ENCODE data around the gene ADGRA1.

The ADGRA1 gene

DNA sequence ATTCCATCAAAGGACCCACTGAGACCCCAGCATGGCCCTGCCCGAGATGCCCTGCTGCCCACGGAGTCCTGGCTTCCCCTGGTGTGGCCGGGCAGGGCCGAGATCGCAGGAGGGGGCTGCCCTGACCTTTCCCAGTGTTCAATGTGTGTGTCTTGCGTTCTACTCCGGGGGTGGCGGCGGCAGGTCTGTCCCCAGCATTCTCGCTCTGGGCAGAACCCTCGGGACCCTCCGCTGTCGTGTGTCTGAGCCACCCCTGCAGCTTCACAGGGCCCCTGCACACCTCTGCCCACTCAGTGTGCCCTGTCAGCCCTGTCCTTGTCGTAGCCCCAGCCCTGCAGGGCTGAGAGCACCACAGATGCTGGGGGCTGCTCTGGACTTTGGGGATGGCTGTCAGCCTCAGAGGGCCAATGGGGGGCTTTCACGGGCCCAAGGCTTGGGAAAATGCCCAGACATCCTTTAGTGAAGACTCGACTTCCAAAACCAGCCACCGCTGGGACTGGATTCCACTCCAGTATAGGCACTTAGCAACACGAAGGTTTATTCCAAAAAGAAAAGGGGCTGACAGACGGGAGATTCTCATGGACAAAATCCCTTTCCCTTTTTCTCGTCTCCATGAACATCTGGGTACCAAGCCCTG is 42.3 kb downstream of the ADGRA1 start:
- Histone ChIP-seq H3K9me3 (ENCODE audit: severe bottlenecking) (no peaks in the 10 kb centered on the region), H3K27me3 (ENCODE audit: insufficient read depth, poor library complexity, severe bottlenecking) (peaks cover 2% of the 10 kb centered on the region), H3K36me3 (ENCODE audit: low read depth) (no peaks in the 10 kb centered on the region), H3K4me1 (ENCODE audit: insufficient read depth, poor library complexity, severe bottlenecking) (no peaks in the 10 kb centered on the region), H3K27ac (ENCODE audit: poor library complexity, severe bottlenecking) (no peak overlapping the region), H3K4me3 (ENCODE audit: severe bottlenecking) (no peak overlapping the region)
- ATAC-seq (ENCODE audit: low read depth) (no peak), DNase-seq (ENCODE audit: low spot score) (peak; percentile 43)
- TF ChIP-seq, protein P1, sequence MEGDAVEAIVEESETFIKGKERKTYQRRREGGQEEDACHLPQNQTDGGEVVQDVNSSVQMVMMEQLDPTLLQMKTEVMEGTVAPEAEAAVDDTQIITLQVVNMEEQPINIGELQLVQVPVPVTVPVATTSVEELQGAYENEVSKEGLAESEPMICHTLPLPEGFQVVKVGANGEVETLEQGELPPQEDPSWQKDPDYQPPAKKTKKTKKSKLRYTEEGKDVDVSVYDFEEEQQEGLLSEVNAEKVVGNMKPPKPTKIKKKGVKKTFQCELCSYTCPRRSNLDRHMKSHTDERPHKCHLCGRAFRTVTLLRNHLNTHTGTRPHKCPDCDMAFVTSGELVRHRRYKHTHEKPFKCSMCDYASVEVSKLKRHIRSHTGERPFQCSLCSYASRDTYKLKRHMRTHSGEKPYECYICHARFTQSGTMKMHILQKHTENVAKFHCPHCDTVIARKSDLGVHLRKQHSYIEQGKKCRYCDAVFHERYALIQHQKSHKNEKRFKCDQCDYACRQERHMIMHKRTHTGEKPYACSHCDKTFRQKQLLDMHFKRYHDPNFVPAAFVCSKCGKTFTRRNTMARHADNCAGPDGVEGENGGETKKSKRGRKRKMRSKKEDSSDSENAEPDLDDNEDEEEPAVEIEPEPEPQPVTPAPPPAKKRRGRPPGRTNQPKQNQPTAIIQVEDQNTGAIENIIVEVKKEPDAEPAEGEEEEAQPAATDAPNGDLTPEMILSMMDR (IDR thresholded peaks at IDR 0.05; ENCODE audit: poor library complexity, severe bottlenecking) = no peak

DNA sequence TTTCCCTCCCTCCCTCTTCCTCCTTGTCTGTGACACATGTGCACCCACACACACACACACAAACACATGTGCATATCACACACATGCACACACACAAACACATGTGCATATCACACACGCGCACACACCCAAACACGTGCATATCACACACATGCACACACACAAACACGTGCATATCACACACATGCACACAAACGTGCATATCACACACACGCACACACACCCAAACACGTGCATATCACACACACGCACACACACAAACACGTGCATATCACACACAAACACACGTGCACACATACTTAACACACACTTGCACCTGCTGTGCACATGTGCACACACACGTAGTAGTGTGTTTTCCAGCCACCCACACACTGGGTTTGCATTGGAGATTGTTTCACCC is 42.9 kb downstream of the ADGRA1 start:
- no peak overlapping the region for H3K27ac ChIP-seq (ENCODE audit: poor library complexity, severe bottlenecking)
- no peak for ATAC-seq (ENCODE audit: low read depth)
- H3K36me3 ChIP-seq (ENCODE audit: low read depth) = no peaks in the 10 kb centered on the region
- TF ChIP-seq, protein P1 (IDR thresholded peaks at IDR 0.05; ENCODE audit: poor library complexity, severe bottlenecking) = no peak
- H3K4me1 ChIP-seq (ENCODE audit: insufficient read depth, poor library complexity, severe bottlenecking) = no peaks in the 10 kb centered on the region
- no peaks in the 10 kb centered on the region for H3K27me3 ChIP-seq (ENCODE audit: insufficient read depth, poor library complexity, severe bottlenecking)
- H3K9me3 ChIP-seq (ENCODE audit: severe bottlenecking) = no peaks in the 10 kb centered on the region
- no peak overlapping the region for H3K4me3 ChIP-seq (ENCODE audit: severe bottlenecking)
- no peak for DNase-seq (ENCODE audit: low spot score)

DNA sequence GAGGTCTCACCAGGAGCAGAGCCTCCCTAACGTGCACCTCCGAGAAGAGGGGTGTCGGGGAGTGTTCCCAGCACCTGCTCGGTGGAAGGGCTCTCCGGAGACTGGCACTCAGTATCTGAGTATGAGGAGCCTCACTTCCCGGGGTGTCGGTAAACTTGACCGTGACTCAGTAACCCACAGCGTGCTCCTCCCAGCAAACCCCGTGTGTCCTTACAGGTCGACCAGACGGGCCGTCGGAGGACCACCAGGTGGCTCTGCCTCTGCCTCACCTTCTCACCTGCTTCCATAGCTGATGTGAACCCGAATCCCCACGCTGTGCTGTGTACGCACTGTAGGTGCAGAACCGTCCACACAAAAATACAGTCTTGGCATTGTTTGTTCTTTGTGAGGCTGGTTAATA is 43.3 kb downstream of the ADGRA1 start:
- Histone ChIP-seq H3K27ac (ENCODE audit: poor library complexity, severe bottlenecking) (no peak overlapping the region), H3K36me3 (ENCODE audit: low read depth) (no peaks in the 10 kb centered on the region), H3K27me3 (ENCODE audit: insufficient read depth, poor library complexity, severe bottlenecking) (no peaks in the 10 kb centered on the region), H3K4me1 (ENCODE audit: insufficient read depth, poor library complexity, severe bottlenecking) (no peaks in the 10 kb centered on the region), H3K9me3 (ENCODE audit: severe bottlenecking) (no peaks in the 10 kb centered on the region), H3K4me3 (ENCODE audit: severe bottlenecking) (no peak overlapping the region)
- ATAC-seq (ENCODE audit: low read depth) (no peak), DNase-seq (ENCODE audit: low spot score) (peak; percentile 47)
- TF ChIP-seq, protein P1 (IDR thresholded peaks at IDR 0.05; ENCODE audit: poor library complexity, severe bottlenecking) = no peak

DNA sequence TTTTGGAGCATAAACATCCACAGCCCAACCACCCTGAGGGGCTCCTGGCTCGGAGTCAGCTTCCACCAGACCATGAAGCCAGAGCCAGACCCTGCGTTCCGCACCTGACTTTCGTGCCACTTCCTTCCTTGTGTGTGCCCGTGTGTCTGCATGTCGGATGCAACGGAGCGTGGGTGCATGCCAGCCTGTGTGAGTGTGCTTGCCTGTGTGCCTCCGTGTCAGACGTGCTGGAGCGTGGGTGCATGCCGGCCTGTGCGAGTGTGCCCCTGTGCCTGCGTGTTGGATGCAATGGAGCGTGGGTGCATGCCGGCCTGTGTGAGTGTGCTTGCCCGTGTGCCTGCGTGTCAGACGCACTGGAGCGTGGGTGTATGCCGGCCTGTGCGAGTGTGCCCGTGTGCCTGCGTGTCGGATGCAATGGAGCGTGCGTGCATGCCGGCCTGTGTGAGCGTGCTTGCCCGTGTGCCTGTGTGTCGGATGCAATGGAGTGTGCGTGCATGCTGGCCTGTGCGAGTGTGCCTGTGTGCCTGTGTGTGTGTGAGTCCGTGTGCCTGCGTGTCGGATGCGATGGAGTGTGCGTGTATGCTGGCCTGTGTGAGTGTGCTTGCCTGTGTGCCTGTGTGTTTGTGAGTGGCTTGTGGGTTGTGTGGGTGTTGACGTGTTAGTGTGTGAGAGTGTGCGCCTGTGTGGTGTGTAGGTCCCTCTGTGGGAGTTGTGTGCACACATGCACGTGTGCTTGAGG is 44.2 kb downstream of the ADGRA1 start:
- ATAC-seq (ENCODE audit: low read depth) = no peak

More for the DNA sequence above, 44.2 kb downstream of the ADGRA1 start:
- Histone ChIP-seq H3K27ac (ENCODE audit: poor library complexity, severe bottlenecking) (no peak overlapping the region), H3K27me3 (ENCODE audit: insufficient read depth, poor library complexity, severe bottlenecking) (no peaks in the 10 kb centered on the region), H3K36me3 (ENCODE audit: low read depth) (no peaks in the 10 kb centered on the region), H3K9me3 (ENCODE audit: severe bottlenecking) (no peaks in the 10 kb centered on the region), H3K4me3 (ENCODE audit: severe bottlenecking) (no peak overlapping the region), H3K4me1 (ENCODE audit: insufficient read depth, poor library complexity, severe bottlenecking) (no peaks in the 10 kb centered on the region)
- TF ChIP-seq, protein P1 (IDR thresholded peaks at IDR 0.05; ENCODE audit: poor library complexity, severe bottlenecking) = no peak
- DNase-seq (ENCODE audit: low spot score) = peak; percentile 31
